Eye (tissue), 1 donor: ENCODE data around the gene AADACL2.
"Not testable (repeated sequence)": the region's sequence is repeated elsewhere in the genome, so short reads cannot be mapped to it uniquely, and the experiment has no call there.

ENCODE experiments used
- DNase-seq: peaks from one replicate; pipeline ENCODE4 v3.0.0-alpha.2; 2015

The AADACL2 gene

GRCh38 chr3:151733613-151734012 is at the start of gene AADACL2:
AADACL2 (plus strand) TSS chr3:151733927; CDS start chr3:151734036, 109 bp downstream.
- DNase-seq = no peak

- no peak for DNase-seq
Observed at GRCh38 chr3:151684094-151684493, 49.6 kb upstream of the AADACL2 start.

- no peak for DNase-seq
Observed at GRCh38 chr3:151686257-151686656, 47.5 kb upstream of the AADACL2 start.

- DNase-seq = peak; percentile 3
Observed at GRCh38 chr3:151687076-151687475, 46.7 kb upstream of the AADACL2 start.

GRCh38 chr3:151688571-151688970 is 45.2 kb upstream of the AADACL2 start:
- no peak for DNase-seq

GRCh38 chr3:151690645-151691044 is 43.1 kb upstream of the AADACL2 start:
- no peak for DNase-seq

GRCh38 chr3:151697496-151697895 is 36.2 kb upstream of the AADACL2 start:
- no peak for DNase-seq

- DNase-seq = no peak
Observed at GRCh38 chr3:151707216-151707615, 26.5 kb upstream of the AADACL2 start.

- DNase-seq = no peak
Observed at GRCh38 chr3:151708868-151709267, 24.9 kb upstream of the AADACL2 start.

- no peak for DNase-seq
Observed at GRCh38 chr3:151709847-151710246, 23.9 kb upstream of the AADACL2 start.

GRCh38 chr3:151721294-151721693 is 12.4 kb upstream of the AADACL2 start:
- DNase-seq = no peak

- DNase-seq = no peak
Observed at GRCh38 chr3:151722856-151723255, 10.9 kb upstream of the AADACL2 start.

GRCh38 chr3:151724576-151725562 is 8.9 kb upstream of the AADACL2 start:
- no peak for DNase-seq

GRCh38 chr3:151726016-151726415 is 7.7 kb upstream of the AADACL2 start:
- no peak for DNase-seq

- DNase-seq = no peak
Observed at GRCh38 chr3:151732861-151733260, 866 bp upstream of the AADACL2 start.

GRCh38 chr3:151740581-151740980 is 6.9 kb downstream of the AADACL2 start:
- DNase-seq = peak; percentile 38

- no peak for DNase-seq
Observed at GRCh38 chr3:151743855-151744254, 10.1 kb downstream of the AADACL2 start.

GRCh38 chr3:151750181-151750580 is 16.5 kb downstream of the AADACL2 start:
- no peak for DNase-seq

GRCh38 chr3:151750678-151751077 is 17.0 kb downstream of the AADACL2 start:
- no peak for DNase-seq

- no peak for DNase-seq
Observed at GRCh38 chr3:151751161-151751560, 17.4 kb downstream of the AADACL2 start.

- no peak for DNase-seq
Observed at GRCh38 chr3:151753846-151754245, 20.1 kb downstream of the AADACL2 start.

- DNase-seq = no peak
Observed at GRCh38 chr3:151761581-151761980, 27.9 kb downstream of the AADACL2 start.

GRCh38 chr3:151764699-151765098 is 31.0 kb downstream of the AADACL2 start:
- DNase-seq = not testable (repeated sequence)

GRCh38 chr3:151765685-151766084 is 32.0 kb downstream of the AADACL2 start:
- no peak for DNase-seq

- no peak for DNase-seq
Observed at GRCh38 chr3:151766454-151766853, 32.7 kb downstream of the AADACL2 start.
